Pancreas (tissue), 10 donors: ENCODE results near the gene NEDD8. TPM values are rescaled to one million over a fixed set of nuclear protein-coding genes. Genes with fewer than 3 reads are reported as not detected.

Experiments
- ATAC-seq, 4 donors: fragments of 200-7000 bp; cut with Tn5 transposase; one replicate each; pipeline versions ENCODE4 v1.8.0 to v1.9.1; 2020; ENCODE audit warnings: mild to moderate bottlenecking in 4 of 4, moderate library complexity in 4 of 4
- DNase-seq, 6 donors: peaks; one replicate each; pipeline ENCODE4 v3.0.0-alpha.2; 2020
- FAIRE-seq: peaks from 2 replicates; lab custom pipeline; 2012; peaks lifted over from hg19 to GRCh38; lab: Jason Lieb, UNC
- H3K27ac ChIP-seq, 4 donors: fragments of 200-600 bp; sonication (generic); 1 replicate in 3 of 4; 2 replicates in 1 of 4; pipeline versions ENCODE4 v1.5.0 to v1.8.0; 2020
- H3K27me3 ChIP-seq, 4 donors: fragments of 200-600 bp; one replicate each; pipeline ENCODE4 v1.8.0; 2021
- H3K36me3 ChIP-seq, 3 donors: fragments of 200-600 bp; sonication (generic) in 1 of 3; one replicate each; pipeline versions ENCODE4 v1.5.0 to v1.8.0; 2020 to 2021
- H3K4me1 ChIP-seq, 3 donors: fragments of 200-600 bp; one replicate each; pipeline ENCODE4 v1.8.0; 2021
- H3K4me3 ChIP-seq, 4 donors: fragments of 200-600 bp; sonication (generic) in 2 of 4; one replicate each; pipeline versions ENCODE4 v1.5.0 to v1.8.0; 2020 to 2021
- H3K9me3 ChIP-seq, 4 donors: fragments of 200-600 bp; one replicate each; pipeline ENCODE4 v1.8.0; 2021
- CTCF ChIP-seq, 4 donors: fragments of 200-600 bp; sonication (generic) in 3 of 4; IDR thresholded peaks; one replicate each; pipeline versions ENCODE4 v1.5.0 to v1.8.0; 2021; ENCODE audit warnings: antibody characterized with exemption in 4 of 4
- WGBS, 2 donors: extraction: QIAGEN DNeasy Blood & Tissue Kit; methylation state at CpG; one replicate each; pipeline ENCODE4 v1.1.7; 2013; 5-methylcytosine and 5-hydroxymethylcytosine counted together
- intact Hi-C, 3 donors: fragments of 100-400 bp; cut with DNase I; formaldehyde crosslinking; loops; one replicate each; pipeline versions ENCODE4 v1.11.1 to v1.14.2; 2022
- polyA plus RNA-seq, 2 donors: library from polyadenylated mRNA; stranded (reverse); fragments of 200-250 nt; gene quantifications; one replicate each; pipeline ENCODE4 v1.2.3, GENCODE V29; 2013
- total RNA-seq, 6 donors: library from RNA; stranded (reverse); fragmentation: NEBNext Ultra II Directional in 4 of 6; extraction: Animal tissue kit (Norgen Biotek cat#: 25700) in 4 of 6; gene quantifications; one replicate each; pipeline versions ENCODE4 v1.2.1 to v1.2.4, GENCODE V29; 2021 to 2023
- donor health status: healthy with polysubstance abuse.
- donor health status: DM: no; HTN: no; CAD: no; lungs with moderate emphysema.
- donor health status: DM: no; HTN: no; CAD: no.
- donor health status: control.
- donor health status: control.
- donor health status: Bipolar disorder and iron deficiency.
- donor health status: DM: yes; HTN: yes; CAD: no.
- donor health status: DM: no; HTN: no; CAD: no.
- donor health status: DM: no; HTN: no; CAD: no.
- donor health status: DM: yes; HTN: yes; CAD: no.

The NEDD8 gene
- total and polyA plus RNA-seq, 8 donors: 32.5 to 118 (median 55.4) TPM

DNA sequence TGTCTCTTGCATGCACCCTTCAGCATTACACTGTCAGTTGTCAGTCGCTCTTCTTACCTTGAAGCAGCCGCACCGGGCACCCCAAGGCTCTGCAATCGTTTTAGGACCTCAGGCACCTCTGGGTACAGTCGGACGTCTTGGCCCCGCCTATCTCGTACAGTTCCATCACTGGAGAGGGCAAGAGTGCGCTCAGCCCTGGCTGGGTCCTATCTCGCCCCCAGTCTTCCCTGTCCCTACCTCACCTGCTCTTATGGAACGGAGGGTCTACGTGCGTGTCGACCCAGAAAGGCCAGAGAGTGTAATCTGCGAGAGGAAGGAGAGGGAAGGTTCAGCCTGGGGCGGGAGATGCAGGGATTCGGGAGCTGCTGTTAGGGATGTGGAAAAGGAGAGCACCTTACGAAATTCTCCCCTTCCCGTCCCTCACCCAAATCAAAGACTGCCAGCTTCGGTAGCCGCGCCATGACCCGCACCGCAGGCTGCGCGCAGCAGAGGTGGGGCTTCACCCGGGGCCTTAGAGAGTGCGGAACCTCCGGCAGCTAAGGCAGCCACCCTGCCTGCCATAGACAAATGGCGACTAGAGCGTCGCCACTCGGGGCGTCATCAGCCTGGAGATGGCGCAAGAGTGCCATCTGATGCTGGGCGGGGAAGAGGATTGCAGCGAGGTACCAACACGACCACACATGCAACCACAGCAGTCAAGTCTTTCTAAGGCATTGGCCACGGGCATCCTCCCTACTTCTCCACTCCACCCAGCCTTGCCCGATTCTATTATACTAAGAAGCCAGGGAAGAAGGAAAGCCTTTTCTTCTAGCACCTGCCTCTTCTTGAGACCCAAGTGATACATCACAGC is 16.4 kb downstream of the NEDD8 start, which contains the start of gene MDP1:
Gene MDP1, minus strand, starts transcription at position 572 of the 850 bp plus-strand sequence. Its CDS starts 111 bp downstream, at position 461.
- H3K36me3 ChIP-seq: peaks cover 0 to under 1% (median 0%) of the 10 kb centered on the region in 3 donors
- H3K27ac ChIP-seq: peak within 1 kb of the TSS; percentile 61 to 89 (median 82)
- DNase-seq: peak; percentile 80 to 88 (median 84)
- WGBS, 2 donors: 0 to 1% methylated on average over 36 to 40 of the region's 40 CpGs
- intact Hi-C loops: no loop called here
- no peak for FAIRE-seq
- H3K27me3 ChIP-seq: no peaks in the 10 kb centered on the region
- H3K4me1 ChIP-seq: peaks cover 0 to 8% (median 5%) of the 10 kb centered on the region in 3 donors
- ATAC-seq: peak; percentile 81 to 89 (median 87)
- no peak for TF ChIP-seq CTCF (IDR thresholded peaks at IDR 0.05)
- H3K4me3 ChIP-seq: peak within 1 kb of the TSS; percentile 51 to 68 (median 66)
- no peaks in the 10 kb centered on the region for H3K9me3 ChIP-seq

DNA sequence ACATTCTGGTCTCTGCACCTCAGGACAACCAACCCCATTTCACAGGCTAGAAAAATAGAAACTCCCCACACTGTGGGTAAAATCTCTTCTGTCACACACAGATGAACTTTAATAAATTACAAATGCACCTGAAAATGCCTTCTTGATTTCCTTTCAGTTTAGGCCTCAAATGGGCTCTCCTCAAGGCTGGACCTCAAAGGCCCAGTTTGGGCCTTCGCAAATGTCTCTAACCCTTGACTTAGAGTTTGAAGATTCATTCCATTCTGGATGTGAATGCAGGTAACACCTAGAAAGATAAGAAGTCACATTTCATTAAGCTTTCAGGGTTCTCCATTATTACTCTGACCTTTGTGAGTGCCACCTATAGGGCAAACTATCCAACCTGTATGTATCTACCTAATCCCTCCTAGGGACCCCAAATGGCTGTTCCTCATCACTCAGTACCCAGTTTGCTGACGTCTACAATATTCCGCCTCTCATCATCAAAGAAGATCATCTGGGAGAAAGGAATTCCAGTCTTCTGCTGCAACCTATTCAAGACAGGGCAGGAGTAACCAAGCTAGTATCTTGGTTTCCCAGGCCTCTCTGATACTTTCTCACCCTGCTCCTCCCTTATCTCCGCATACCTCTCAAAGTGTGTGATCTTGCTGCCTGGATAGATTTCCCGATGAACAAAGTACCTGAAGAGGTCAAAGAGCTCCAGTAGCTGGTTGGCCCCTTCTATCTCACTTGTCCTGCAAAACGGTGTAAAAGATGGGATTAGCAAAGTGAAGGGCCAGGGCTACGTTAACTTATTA is 18.1 kb downstream of the NEDD8 start:
- peaks cover 0 to 8% (median 5%) of the 10 kb centered on the region in 3 donors for H3K4me1 ChIP-seq
- ATAC-seq (no peak), FAIRE-seq (no peak), DNase-seq (no peak)
- H3K4me3 ChIP-seq: peak overlapping the region in 2 of 4 donors; percentile 73 to 75
- intact Hi-C loops: no loop called here
- WGBS, 2 donors: 86% methylated on average over 7 of the region's 7 CpGs
- no peak for TF ChIP-seq CTCF (IDR thresholded peaks at IDR 0.05)
- no peaks in the 10 kb centered on the region for H3K27me3 ChIP-seq
- H3K27ac ChIP-seq: peak overlapping the region; percentile 85 to 97 (median 96)
- peaks cover 0 to 13% (median 0%) of the 10 kb centered on the region in 3 donors for H3K36me3 ChIP-seq
- H3K9me3 ChIP-seq: no peaks in the 10 kb centered on the region

DNA sequence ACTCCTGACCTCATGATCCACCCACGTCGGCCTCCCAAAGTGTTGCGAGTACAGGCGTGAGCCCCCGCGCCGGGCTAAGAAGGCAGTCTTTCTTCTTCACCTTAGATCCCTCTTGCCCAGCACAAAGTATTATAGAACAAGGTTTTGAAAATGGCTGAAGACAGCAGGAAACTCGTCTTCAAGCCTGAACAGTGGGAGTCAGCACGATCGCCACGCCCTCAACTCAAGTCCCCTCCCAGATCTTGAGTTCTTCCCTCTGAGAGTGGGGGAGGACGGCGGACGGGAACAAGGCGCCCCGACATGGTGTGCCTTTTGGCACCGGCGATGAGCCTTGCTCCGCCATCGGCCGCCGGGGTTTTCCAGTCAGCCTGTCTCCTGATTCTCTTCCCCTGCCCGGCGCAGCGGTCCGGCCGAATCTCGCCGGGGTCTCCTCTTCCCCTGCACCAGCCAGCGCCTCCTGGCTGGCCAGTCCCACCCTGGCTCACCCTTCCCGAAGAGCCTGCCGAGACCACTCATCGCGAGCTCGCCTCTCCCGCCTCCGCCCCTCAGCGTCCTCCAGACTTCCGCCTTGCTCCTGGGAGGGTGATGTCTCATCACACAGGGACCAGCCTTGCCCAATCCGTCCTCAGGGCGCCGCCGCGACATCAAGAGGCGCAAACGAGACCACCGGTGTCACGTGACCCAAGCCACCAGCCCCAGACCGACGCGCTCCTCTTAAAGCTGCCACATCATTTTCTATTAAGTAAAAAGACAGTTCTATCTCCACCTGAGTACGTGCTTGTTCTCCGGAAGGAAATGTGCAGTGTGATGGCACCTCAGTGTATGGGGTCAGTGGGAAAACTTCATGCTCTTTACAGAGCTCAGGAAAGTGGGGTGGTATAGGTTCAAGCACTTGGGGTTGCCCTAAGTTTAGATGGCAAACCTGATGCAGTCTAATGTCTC is 19.0 kb downstream of the NEDD8 start, which contains the start of gene CHMP4A:
Gene CHMP4A, minus strand, starts transcription at position 565 of the 942 bp plus-strand sequence. Its CDS starts 49 bp downstream, at position 516.
- intact Hi-C loops: no loop called here
- ATAC-seq (peak; percentile 82 to 91 (median 86)), DNase-seq (peak; percentile 91 to 97 (median 92)), FAIRE-seq (no peak)
- H3K4me3 ChIP-seq: peak within 1 kb of the TSS; percentile 46 to 75 (median 71)
- H3K4me1 ChIP-seq: peaks cover 0 to 8% (median 5%) of the 10 kb centered on the region in 3 donors
- peaks cover 0 to 13% (median 3%) of the 10 kb centered on the region in 3 donors for H3K36me3 ChIP-seq
- TF ChIP-seq CTCF (IDR thresholded peaks at IDR 0.05): no peak
- 3 to 4% methylated on average over 53 of the region's 53 CpGs for WGBS, 2 donors
- no peaks in the 10 kb centered on the region for H3K27me3 ChIP-seq
- H3K27ac ChIP-seq: peak within 1 kb of the TSS; percentile 85 to 97 (median 96)
- no peaks in the 10 kb centered on the region for H3K9me3 ChIP-seq

- DNase-seq (no peak), ATAC-seq (no peak), FAIRE-seq (no peak)
- Histone ChIP-seq H3K4me1 (peaks cover 0 to 8% (median 5%) of the 10 kb centered on the region in 3 donors), H3K9me3 (no peaks in the 10 kb centered on the region), H3K27ac (no peak overlapping the region), H3K27me3 (no peaks in the 10 kb centered on the region), H3K36me3 (peaks cover 0 to 13% (median 3%) of the 10 kb centered on the region in 3 donors), H3K4me3 (no peak overlapping the region)
- no peak for TF ChIP-seq CTCF (IDR thresholded peaks at IDR 0.05)
- 85 to 95% methylated on average over 6 of the region's 6 CpGs for WGBS, 2 donors
- intact Hi-C loops: no loop called here
Observed at GRCh38 chr14:24211311-24211710, 20.9 kb downstream of the NEDD8 start.
